GM21526 (cell line): ENCODE data around the gene TGM1.
"Not testable (repeated sequence)": the region's sequence is repeated elsewhere in the genome, so short reads cannot be mapped to it uniquely, and the experiment has no call there.

Experiments used
- ATAC-seq: cut with Tn5 transposase; IDR thresholded peaks from one replicate; pipeline ENCODE4 v1.9.1; 2021; ENCODE audit warnings: moderate library complexity; ENCODE audit not compliant: unreplicated experiment, low FRiP score

The TGM1 gene

DNA sequence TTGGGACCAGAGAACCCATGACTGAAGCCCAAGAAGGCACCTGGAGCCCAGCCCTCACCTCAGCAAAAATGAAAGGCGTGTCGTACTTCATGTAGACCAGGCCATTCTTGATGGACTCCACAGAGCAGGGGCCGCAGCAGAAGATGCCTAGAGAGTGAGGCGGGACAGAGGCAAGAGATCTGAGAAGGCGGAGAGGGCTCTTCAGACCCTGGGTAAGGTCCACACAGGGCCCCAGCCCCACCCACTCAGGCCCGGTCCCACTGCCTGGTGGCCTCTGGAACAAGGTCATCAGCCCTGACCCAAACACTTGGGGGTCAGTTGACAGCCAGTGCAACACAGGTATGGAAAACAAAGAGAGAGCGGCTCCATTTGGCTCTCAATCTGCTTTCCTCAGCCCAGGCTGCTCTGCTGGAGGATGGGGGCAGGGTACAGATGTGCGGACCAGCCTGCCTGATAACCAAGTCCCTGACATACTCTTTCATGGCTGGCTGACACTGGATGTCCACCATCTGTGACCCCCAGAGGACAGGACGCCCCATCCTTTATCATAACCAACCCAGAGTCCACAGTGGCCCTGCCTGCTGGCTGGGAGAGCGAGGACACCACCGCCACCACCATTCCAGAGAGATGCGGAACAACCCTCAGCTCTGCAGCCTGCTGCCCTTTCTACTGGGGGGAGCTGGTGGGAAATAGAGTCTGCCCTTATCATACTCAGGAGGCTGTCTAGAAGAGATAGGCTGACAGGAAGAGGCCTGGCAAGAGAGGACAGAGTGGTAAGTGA is 6.9 kb downstream of the TGM1 start:
- ATAC-seq = no peak

DNA sequence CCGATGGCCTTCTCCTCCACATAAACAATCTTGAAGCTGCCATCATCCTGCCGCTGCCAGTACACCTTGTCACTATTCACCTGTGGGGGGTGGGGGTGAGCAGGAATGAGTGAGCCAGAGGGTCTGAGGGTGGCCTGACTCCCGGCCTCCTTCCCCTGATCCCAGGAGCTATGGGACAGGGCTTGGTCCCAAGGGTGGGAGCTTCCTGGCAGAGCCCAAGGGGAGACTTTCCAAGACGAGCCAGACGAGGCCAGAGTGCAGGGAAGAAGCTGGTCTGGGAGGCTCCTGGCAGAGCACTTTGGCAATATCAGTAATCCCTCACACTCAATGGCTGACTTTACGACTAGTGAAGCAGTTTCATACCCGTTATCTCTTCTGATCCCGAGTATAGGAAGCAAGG is 7.5 kb downstream of the TGM1 start:
- no peak for ATAC-seq

- no peak for ATAC-seq
These were observed 8.2 kb downstream of the TGM1 start for GRCh38 chr14:24254630-24255392.

DNA sequence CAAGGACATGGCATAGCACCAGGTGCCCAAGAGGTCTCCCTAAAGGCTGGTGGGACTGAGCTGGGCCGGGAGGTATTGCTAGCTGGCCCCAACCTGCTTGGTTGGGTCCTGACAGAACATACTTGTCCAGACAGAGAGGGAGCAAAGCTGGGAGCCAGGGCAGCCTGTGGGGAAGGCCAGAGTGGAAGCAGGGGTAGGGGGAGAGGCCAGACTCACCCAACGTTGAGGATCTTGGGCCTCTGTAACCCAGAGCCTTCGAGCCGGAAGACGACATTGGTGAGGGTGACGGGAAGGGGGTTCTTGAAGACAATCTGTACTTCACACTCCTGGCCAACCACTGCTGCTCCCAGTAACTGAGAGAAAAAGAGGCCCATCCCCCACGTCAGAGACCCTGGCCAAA is 9.0 kb downstream of the TGM1 start:
- ATAC-seq = no peak

- no peak for ATAC-seq
These were observed 10.5 kb downstream of the TGM1 start for GRCh38 chr14:24252289-24253124.

DNA sequence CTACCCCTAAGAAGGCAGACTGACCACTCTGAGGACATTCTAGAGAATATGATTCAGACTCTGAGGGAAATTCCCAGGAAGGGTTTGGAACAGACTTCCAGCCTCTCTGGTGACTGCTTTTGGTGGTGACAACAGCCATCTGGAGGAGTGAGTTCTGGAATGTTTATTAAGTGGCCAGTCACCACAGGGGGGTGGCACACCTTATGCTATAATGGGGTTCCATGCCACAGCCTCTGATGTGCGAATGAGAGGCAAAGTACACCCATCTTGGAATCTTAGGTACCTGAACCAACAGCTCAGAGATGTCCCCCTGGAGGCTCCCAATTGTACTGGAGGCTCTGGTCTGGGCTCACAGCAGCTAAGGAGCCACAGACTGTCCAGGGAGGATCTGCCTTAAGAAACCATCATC is 11.1 kb downstream of the TGM1 start:
- no peak for ATAC-seq

GRCh38 chr14:24250354-24250753 is 12.6 kb downstream of the TGM1 start:
- ATAC-seq = no peak

GRCh38 chr14:24249230-24250021 is 13.6 kb downstream of the TGM1 start:
- ATAC-seq = no peak

GRCh38 chr14:24247422-24247821 is 15.6 kb downstream of the TGM1 start:
- ATAC-seq = no peak

DNA sequence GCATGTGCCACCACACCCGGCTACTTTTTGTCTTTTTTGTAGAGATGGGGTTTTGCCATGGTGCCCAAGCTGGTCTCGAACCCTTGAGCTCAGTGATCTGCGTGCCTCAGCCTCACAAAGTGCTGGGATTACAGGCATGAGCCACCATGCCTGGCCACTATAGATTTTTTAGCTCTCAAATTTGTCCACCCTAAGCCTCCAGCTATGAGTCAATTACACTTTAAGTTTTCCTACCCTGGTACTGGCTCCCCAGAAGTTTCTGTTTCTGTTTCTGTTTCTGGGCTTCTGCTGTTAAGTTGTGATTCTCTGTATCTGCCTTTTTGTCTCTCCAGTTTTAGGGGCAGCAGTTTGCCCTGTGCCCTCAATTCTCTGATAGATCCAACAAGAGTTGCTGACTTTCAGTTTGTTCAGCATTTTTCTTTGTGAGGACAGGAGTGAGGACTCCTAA is 16.2 kb downstream of the TGM1 start:
- ATAC-seq = no peak

DNA sequence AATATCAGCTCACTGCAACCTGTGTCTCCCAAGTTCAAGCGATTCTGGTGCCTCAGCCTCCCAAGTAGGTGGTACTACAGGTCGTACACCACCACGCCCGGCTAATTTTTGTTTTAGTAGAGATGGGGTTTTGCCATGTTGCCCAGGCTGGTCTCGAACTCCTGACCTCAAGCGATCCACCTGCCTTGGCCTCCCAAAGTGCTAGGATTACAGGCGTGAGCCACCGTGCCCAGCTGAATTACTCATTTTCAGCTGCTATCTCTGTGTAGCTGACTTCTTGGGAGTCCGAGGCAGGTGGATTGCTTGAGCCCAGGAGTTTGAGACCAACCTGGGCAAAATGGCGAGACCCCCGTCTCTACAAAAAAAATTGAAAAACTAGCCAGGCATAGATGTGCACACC is 17.6 kb downstream of the TGM1 start:
- ATAC-seq = not testable (repeated sequence)

GRCh38 chr14:24243336-24243836 is 19.6 kb downstream of the TGM1 start:
- ATAC-seq = no peak

- ATAC-seq = peak; percentile 68
These were observed 21.0 kb downstream of the TGM1 start for GRCh38 chr14:24241829-24242443.

DNA sequence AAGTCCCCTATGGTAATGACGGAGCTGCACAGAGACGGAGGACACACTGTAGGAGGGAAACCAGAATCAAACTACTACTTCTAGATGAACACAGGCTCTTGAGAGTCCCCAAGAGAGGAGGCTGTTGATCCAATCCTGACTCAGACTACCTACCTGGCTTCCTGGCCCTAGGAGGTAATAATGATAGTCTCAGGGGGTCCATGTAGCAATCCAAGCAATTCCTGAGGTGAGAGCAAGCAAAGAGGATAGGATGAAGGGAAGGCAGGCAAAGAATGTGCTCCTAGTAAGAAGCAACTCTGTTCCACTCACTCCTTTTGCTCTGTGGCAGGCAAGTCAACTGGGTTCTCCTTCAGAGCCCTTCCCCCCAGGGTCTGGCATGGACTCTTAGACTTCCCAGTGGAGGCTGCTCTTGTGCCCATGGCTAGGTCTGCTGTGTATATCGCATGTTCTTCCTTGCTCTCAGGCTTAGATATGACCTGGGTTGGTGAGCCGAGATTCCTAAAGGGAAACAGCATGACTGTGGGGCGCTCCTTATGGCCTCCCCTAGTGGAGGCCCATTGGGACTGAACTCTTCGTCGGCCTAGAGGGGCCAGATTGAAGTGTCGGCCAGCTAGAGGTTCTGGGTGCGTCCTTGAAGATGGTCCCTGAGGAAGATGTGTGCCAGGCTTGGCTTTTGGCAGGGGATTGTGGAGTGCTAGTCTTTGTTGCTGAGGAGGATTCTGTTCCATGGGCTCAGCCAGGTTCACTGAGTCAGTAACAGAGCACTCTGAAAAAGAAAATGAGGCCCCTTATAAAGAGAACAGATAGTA is 22.7 kb downstream of the TGM1 start:
- no peak for ATAC-seq

- no peak for ATAC-seq
These were observed 24.4 kb downstream of the TGM1 start for GRCh38 chr14:24238527-24239037.

DNA sequence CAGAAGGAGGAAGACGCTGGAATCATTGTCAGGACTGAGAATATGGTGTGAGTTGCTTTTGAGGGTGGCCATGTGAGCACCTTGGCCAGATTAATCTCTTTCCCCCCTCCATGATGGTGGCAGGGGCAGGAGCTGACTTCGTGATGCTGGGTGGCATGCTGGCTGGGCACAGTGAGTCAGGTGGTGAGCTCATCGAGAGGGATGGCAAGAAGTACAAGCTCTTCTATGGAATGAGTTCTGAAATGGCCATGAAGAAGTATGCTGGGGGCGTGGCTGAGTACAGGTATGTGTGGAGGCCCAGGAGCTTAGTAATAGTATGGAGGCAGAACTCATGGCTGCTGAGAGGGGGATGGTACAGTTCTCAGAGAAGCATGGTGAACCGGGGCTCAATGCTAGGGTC is 24.9 kb downstream of the TGM1 start:
- no peak for ATAC-seq

GRCh38 chr14:24237463-24237955 is 25.5 kb downstream of the TGM1 start:
- ATAC-seq = no peak

- no peak for ATAC-seq
These were observed 26.1 kb downstream of the TGM1 start for GRCh38 chr14:24236689-24237462.
